HG03520 (cell line): ENCODE data around the gene ZBTB20.
"Not testable (repeated sequence)": the region's sequence is repeated elsewhere in the genome, so short reads cannot be mapped to it uniquely, and the experiment has no call there.

Source experiments
- ATAC-seq: cut with Tn5 transposase; IDR thresholded peaks from one replicate; pipeline ENCODE4 v1.9.1; 2021; ENCODE audit warnings: mild to moderate bottlenecking, moderate library complexity; ENCODE audit not compliant: unreplicated experiment

Gene ZBTB20

GRCh38 chr3:115147329-115148141 is 447 bp upstream of the ZBTB20 start:
- ATAC-seq = peak; percentile 74

GRCh38 chr3:115146032-115146417 is 1.1 kb downstream of the ZBTB20 start:
- no peak for ATAC-seq

- peak; percentile 52 for ATAC-seq
Measured at GRCh38 chr3:115141033-115141757, 5.9 kb downstream of the ZBTB20 start.

GRCh38 chr3:115139072-115139471 is 8.0 kb downstream of the ZBTB20 start:
- ATAC-seq = no peak

- no peak for ATAC-seq
Measured at GRCh38 chr3:115134648-115135347, 12.3 kb downstream of the ZBTB20 start.

- no peak for ATAC-seq
Measured at GRCh38 chr3:115127208-115127607, 19.9 kb downstream of the ZBTB20 start.

- no peak for ATAC-seq
Measured at GRCh38 chr3:115120597-115120996, 26.5 kb downstream of the ZBTB20 start.

- no peak for ATAC-seq
Measured at GRCh38 chr3:115113367-115113766, 33.7 kb downstream of the ZBTB20 start.

GRCh38 chr3:115111632-115112031 is 35.5 kb downstream of the ZBTB20 start:
- ATAC-seq = no peak

GRCh38 chr3:115110830-115111229 is 36.3 kb downstream of the ZBTB20 start:
- ATAC-seq = no peak

GRCh38 chr3:115110066-115110465 is 37.0 kb downstream of the ZBTB20 start:
- ATAC-seq = not testable (repeated sequence)

GRCh38 chr3:115108614-115109013 is 38.5 kb downstream of the ZBTB20 start:
- no peak for ATAC-seq

- ATAC-seq = no peak
Measured at GRCh38 chr3:115102046-115102445, 45.0 kb downstream of the ZBTB20 start.

- ATAC-seq = no peak
Measured at GRCh38 chr3:115100806-115101205, 46.3 kb downstream of the ZBTB20 start.

- no peak for ATAC-seq
Measured at GRCh38 chr3:115099986-115100571, 47.0 kb downstream of the ZBTB20 start.

- no peak for ATAC-seq
Measured at GRCh38 chr3:115099134-115099985, 47.7 kb downstream of the ZBTB20 start.

- ATAC-seq = no peak
Measured at GRCh38 chr3:115098354-115099073, 48.6 kb downstream of the ZBTB20 start.

GRCh38 chr3:115095236-115095635 is 51.9 kb downstream of the ZBTB20 start:
- no peak for ATAC-seq

GRCh38 chr3:115092220-115092791 is 54.8 kb downstream of the ZBTB20 start:
- ATAC-seq = peak; percentile 67
